Measurements from ENCODE around the gene TEX22.

DNA sequence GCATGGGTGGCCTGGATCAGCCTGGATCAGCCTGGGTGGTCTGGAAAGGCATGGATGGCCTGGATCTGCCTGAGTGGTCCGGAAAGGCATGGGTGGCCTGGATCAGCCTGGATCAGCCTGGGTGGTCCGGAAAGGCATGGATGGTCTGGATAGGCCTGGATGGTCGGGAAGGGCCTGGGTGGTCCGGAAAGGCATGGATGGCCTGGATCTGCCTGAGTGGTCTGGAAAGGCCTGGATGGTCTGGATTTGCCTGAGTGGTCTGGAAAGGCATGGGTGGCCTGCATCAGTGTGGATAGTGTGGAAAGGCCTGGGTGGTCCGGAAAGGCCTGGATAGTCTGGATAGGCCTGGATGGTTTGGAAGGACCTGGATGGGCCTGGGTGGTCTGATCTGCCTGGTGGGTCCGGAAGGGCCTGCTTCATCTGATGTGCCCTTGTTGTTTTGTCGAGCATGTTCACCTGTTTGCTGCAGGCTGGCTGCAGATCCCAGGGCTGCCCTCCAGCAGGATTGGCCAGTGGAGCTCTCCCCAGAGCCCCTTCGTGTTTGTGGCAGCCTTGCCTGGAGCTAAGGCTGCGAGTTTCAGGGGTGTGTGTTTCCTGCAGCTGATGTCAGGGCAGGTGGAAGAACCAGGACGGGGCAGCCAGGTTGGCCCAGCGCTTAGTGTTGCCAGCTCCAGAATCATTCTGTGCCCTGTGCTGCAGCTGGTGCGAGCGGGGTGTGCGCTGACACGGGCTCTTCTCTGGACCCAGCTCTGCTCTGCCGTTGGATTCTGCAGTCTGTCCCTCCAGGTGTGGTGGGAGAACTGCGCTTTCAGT lies 19.3 kb upstream of the TEX22 start:
- TF ChIP-seq POLR2A (IDR thresholded peaks at IDR 0.05) (no peak), CTCF (IDR thresholded peaks at IDR 0.05) (no peak)
